ENCODE results near the gene ASTL. TPM values are rescaled to one million over a fixed set of nuclear protein-coding genes. Genes with fewer than 3 reads are reported as not detected.

Gene ASTL
- total RNA-seq, 1 donor from 2014 or later, result not detected

GRCh38 chr2:96159084-96159830, 21.0 kb upstream of the ASTL start:
- DNase-seq (ENCODE audit: low read depth), result no peak

- DNase-seq (ENCODE audit: low read depth), result no peak
Observed at GRCh38 chr2:96158554-96158940, 20.2 kb upstream of the ASTL start.

GRCh38 chr2:96157649-96158553, 19.6 kb upstream of the ASTL start:
- DNase-seq (ENCODE audit: low read depth), result no peak

- DNase-seq (ENCODE audit: low read depth), result no peak
Observed at GRCh38 chr2:96156926-96157648, 18.8 kb upstream of the ASTL start.

- no peak for DNase-seq (ENCODE audit: low read depth)
Observed at GRCh38 chr2:96156011-96156820, 17.9 kb upstream of the ASTL start.

DNA sequence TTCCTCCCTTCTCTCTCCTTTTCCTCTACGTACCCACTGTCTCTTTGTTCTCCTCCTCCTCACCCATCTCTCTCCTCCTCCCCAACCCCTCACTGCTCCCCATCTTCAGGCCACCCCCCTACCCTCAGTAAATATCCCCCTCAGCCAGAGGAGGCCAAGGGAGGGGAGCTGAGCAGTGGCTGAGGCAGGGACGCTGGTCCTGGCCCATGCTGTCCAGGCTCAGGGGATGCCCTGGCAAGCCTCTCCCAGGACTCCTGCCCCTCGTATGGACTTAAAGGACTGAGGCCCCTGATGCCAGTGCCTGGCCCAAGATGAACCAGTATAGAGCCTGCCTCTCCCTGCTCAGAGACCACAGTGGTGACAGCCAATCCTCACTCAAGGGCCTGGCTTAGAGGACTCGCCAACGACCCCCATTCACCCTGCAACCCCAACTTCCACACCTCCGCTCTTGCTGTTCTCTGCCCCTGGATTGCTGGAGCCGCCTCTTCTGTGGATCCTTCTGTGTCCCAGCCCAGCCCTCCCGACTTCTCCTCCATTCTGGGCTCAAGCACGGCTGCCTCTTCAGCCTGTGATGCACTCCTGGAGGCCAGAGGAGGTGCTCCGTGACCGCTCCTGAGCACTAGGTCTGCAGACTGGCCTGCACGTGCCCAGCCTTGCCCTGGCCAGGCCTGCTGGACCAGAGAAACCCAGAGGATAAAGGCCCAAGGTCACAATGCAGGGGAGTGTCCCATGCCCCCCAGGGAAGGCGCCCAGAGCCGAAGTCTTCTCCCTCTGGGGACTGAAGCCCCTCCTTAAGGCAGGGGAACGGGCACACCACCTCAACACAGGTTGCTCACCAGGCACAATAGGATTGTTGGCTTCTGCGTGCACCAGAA, 16.4 kb upstream of the ASTL start:
- no peak for DNase-seq (ENCODE audit: low read depth)

GRCh38 chr2:96153991-96154431, 15.7 kb upstream of the ASTL start:
- DNase-seq (ENCODE audit: low read depth), result no peak

DNA sequence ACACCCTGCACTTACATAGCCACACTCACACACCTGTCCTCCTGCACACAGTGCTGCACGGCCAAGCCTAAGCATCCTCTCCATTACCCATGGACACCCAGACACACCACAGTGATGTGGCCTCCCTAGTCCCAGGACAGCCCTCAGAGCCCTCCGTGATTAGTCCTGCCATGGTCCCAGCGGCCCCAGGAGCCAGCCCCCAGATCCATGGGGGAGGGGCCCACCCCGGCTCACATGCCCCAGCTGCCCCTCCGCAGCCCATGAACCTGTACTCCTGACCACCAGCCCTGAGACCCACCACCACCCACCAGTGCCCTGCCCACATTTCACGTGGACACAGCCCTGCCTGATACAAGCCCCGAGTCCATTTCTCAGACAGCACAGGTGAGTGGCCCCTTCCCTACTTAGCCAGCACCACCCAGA, 15.0 kb upstream of the ASTL start:
- no peak for DNase-seq (ENCODE audit: low read depth)

- DNase-seq (ENCODE audit: low read depth), result no peak
Observed at GRCh38 chr2:96152304-96153161, 14.2 kb upstream of the ASTL start.

- DNase-seq (ENCODE audit: low read depth), result no peak
Observed at GRCh38 chr2:96151595-96152303, 13.4 kb upstream of the ASTL start.

- no peak for DNase-seq (ENCODE audit: low read depth)
Observed at GRCh38 chr2:96150791-96151594, 12.7 kb upstream of the ASTL start.

DNA sequence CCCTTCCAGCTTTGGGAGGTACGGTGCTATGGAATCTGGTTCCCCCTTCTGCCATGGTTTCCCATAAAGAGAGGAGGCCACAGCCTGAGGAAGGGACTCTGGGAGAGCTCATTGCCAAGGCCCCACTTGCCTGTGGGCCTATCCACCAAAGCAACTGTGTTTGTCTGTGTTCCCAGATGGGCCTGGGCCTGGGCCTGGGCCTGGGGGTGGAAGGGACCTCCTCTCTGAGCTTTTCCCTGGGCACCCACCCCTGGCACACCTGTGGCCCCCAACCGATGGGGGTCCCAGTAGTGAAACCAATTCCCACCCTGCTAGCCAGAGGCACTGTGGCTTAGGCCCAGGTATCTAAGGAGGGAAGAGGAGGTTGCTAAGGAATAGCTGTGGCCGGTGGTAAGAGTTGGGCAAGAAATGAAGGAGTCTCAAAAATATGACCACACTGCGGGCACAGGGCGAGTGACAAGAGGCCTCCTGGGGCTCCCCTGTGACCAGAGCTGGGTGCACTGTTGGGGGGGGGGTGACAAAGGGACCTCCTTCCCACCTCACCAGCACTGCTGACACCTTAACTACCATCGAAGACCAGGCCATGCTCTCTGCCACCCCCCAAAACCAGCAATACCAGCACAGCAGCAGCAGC, 11.8 kb upstream of the ASTL start:
- no peak for DNase-seq (ENCODE audit: low read depth)

- no peak for DNase-seq (ENCODE audit: low read depth)
Observed at GRCh38 chr2:96148410-96149217, 10.3 kb upstream of the ASTL start.

DNA sequence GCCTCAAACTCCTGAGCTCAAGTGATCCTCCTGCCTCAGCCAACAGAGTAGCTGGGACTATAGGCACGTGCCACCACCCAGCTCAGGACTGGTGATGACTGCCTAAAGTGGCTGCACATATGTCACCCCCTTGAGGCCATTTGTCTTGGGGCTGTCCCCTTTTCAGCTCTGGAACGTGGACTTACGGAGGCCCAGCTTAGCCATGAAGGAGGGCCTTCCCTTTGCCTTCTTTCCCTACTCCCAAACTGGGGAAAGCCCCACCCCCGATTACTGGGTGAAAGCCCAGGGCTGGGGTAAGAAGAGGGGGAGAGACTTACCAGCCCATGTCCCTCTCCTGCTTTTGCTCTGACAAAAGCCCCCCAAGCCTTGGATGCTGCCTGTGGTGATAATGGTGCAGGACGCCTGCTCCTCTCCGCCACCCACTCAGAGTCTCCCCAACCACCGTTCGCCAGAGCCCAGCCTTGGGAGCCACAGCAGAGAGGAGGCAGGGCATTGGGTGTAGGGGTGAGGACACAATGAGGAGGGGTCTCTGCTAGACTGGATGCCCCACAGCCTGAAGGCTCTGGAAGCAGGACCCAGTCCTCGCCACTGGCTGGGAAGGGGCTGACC, 9.4 kb upstream of the ASTL start:
- DNase-seq (ENCODE audit: low read depth), result no peak

DNA sequence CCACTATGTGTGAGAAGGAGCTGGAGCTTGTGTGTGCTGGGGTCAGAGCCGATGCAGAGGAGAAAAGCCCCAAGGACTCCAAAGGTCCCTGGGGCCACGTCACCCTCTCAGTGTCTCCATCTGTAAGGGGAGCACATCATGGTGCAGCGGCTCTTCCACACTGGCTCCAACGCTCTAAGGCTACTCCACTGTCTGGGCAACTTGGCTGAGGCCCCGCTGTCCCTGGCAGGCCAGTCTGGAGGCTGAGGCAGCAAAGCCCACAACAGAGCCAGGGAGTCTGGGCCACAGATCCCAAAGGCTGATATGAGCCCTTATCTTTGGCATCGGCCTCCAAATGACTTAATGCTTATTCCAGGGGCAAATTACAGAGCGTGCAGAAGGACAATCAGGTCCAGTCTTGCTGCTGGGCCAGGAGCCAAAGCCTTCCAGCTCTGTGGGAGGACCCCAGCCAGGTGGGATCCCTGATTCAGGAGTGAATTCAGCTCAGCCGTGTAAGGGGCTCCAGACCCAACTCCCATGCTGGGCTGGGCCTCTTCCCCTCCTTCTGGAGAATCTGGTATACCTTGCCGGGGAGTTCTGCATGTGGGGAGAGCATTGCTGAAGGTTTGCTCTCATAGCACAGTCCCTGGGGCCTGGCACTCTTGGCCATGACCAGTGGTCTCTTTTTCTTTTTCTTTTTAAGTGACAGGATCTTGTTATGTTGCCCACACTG, 8.7 kb upstream of the ASTL start:
- DNase-seq (ENCODE audit: low read depth), result no peak

All from myocyte (in vitro differentiated cells).